ENCODE data around the gene EID3. TPM values are rescaled to one million over a fixed set of nuclear protein-coding genes. Genes with fewer than 3 reads are reported as not detected.

The EID3 gene
- total RNA-seq, 1 experiment from 2014 or later, result 3.2 TPM

GRCh38 chr12:104272938-104273337 lies 30.6 kb upstream of the EID3 start:
- DNase-seq (ENCODE audit: low spot score), result no peak
- Mint-ChIP-seq H3K4me3 (no peak overlapping the region), H3K27me3 (ENCODE audit: low read depth) (no peaks in the 10 kb centered on the region; the same call in 1 of the 2 replicates), H3K27ac (no peak overlapping the region), H3K9me3 (peaks cover 5% of the 10 kb centered on the region), H3K36me3 (no peaks in the 10 kb centered on the region), H3K4me1 (no peaks in the 10 kb centered on the region)
- ChIA-PET POLR2A (no interaction called here), CTCF (no interaction called here)
- TF ChIP-seq ZNF121 (CRISPR knock-in tag; IDR thresholded peaks at IDR 0.05), result no peak
- TF ChIP-seq GRHL2 (CRISPR knock-in tag; IDR thresholded peaks at IDR 0.05; ENCODE audit: insufficient replicate concordance, severe bottlenecking), result no peak
- TF ChIP-seq MXD4 (CRISPR knock-in tag; IDR thresholded peaks at IDR 0.05; ENCODE audit: borderline replicate concordance), result no peak
- no peak for TF ChIP-seq ZBTB43 (CRISPR knock-in tag; IDR thresholded peaks at IDR 0.05)
- no peak for TF ChIP-seq GTF2I (CRISPR knock-in tag; conservative IDR thresholded peaks at IDR 0.05)
- no peak for TF ChIP-seq JAZF1 (CRISPR knock-in tag; IDR thresholded peaks at IDR 0.05)
- no peak for ATAC-seq

- TF ChIP-seq FOXP1 (CRISPR knock-in tag; IDR thresholded peaks at IDR 0.05; ENCODE audit: borderline replicate concordance), result no peak
- no peak for TF ChIP-seq FOXK1 (CRISPR knock-in tag; IDR thresholded peaks at IDR 0.05)
- TF ChIP-seq MLX (CRISPR knock-in tag; IDR thresholded peaks at IDR 0.05), result no peak
- no peak for TF ChIP-seq E2F1 (CRISPR knock-in tag; IDR thresholded peaks at IDR 0.05)
- no peak for TF ChIP-seq NR1H2 (CRISPR knock-in tag; IDR thresholded peaks at IDR 0.05)
- DNase-seq (ENCODE audit: low spot score) (no peak), ATAC-seq (no peak)
- CTCF ChIA-PET, result no interaction called here
- no peak overlapping the region for H3K27ac Mint-ChIP-seq
- H3K27me3 Mint-ChIP-seq (ENCODE audit: low read depth), result no peaks in the 10 kb centered on the region; the same call in 1 of the 2 replicates
- POLR2A ChIA-PET, result no interaction called here
- H3K9me3 Mint-ChIP-seq, result peaks cover 5% of the 10 kb centered on the region
- H3K4me3 Mint-ChIP-seq, result no peak overlapping the region
- H3K4me1 Mint-ChIP-seq, result no peaks in the 10 kb centered on the region
- H3K36me3 Mint-ChIP-seq, result no peaks in the 10 kb centered on the region
These were observed 30.0 kb upstream of the EID3 start for GRCh38 chr12:104273503-104273902.

- no peak for ATAC-seq
- ChIA-PET CTCF (no interaction called here), POLR2A (no interaction called here)
- H3K4me1 Mint-ChIP-seq, result no peaks in the 10 kb centered on the region
- no peak overlapping the region for H3K4me3 Mint-ChIP-seq
- peaks cover 5% of the 10 kb centered on the region for H3K9me3 Mint-ChIP-seq
- no peaks in the 10 kb centered on the region; the same call in 1 of the 2 replicates for H3K27me3 Mint-ChIP-seq (ENCODE audit: low read depth)
- no peaks in the 10 kb centered on the region for H3K36me3 Mint-ChIP-seq
- no peak overlapping the region for H3K27ac Mint-ChIP-seq
- TF ChIP-seq ZNF121 (CRISPR knock-in tag; IDR thresholded peaks at IDR 0.05) (no peak), ZMAT4 (CRISPR knock-in tag; IDR thresholded peaks at IDR 0.05) (no peak), ZNF396 (CRISPR knock-in tag; IDR thresholded peaks at IDR 0.05; ENCODE audit: borderline replicate concordance) (no peak), ATF6 (CRISPR knock-in tag; IDR thresholded peaks at IDR 0.05) (no peak), ETV6 (CRISPR knock-in tag; IDR thresholded peaks at IDR 0.05) (no peak), MLX (CRISPR knock-in tag; IDR thresholded peaks at IDR 0.05) (no peak), ATF1 (CRISPR knock-in tag; IDR thresholded peaks at IDR 0.05) (no peak), IRF2 (CRISPR knock-in tag; IDR thresholded peaks at IDR 0.05; ENCODE audit: borderline replicate concordance, low read depth) (no peak), ZNF281 (CRISPR knock-in tag; IDR thresholded peaks at IDR 0.05) (no peak), GRHL2 (CRISPR knock-in tag; IDR thresholded peaks at IDR 0.05; ENCODE audit: insufficient replicate concordance, severe bottlenecking) (no peak), ESRRA (CRISPR knock-in tag; IDR thresholded peaks at IDR 0.05; ENCODE audit: borderline replicate concordance) (no peak)
- DNase-seq (ENCODE audit: low spot score), result no peak
These were observed 28.7 kb upstream of the EID3 start for GRCh38 chr12:104274811-104275210.

Data from WTC11 (cell line).